ENCODE results near the gene VPS13D. TPM values are rescaled to one million over a fixed set of nuclear protein-coding genes. Genes with fewer than 3 reads are reported as not detected.

The VPS13D gene
- total and polyA plus RNA-seq, 2 experiments from 2014 or later, result 10.7 to 34.9 TPM

GRCh38 chr1:12446593-12446992, 216.8 kb downstream of the VPS13D start:
- H3K36me3 ChIP-seq (ENCODE audit: insufficient read depth), result no peaks in the 10 kb centered on the region
- no peaks in the 10 kb centered on the region for H3F3A ChIP-seq (replicated peaks; ENCODE audit: low read depth)
- ATAC-seq (no peak), DNase-seq (ENCODE audit: low spot score) (no peak)
- H3K36me3 Mint-ChIP-seq (ENCODE audit: low read depth), result peaks cover 3% of the 10 kb centered on the region; the same call in 1 of the 3 replicates
- H3K27ac Mint-ChIP-seq, result no peak overlapping the region
- H3K27me3 ChIP-seq (ENCODE audit: insufficient read depth), result no peaks in the 10 kb centered on the region
- no peak overlapping the region for H3K4me3 ChIP-seq
- no peaks in the 10 kb centered on the region for H3K27me3 Mint-ChIP-seq (ENCODE audit: insufficient read depth, low read depth, poor library complexity)
- H3K4me3 Mint-ChIP-seq, result no peak overlapping the region
- no peak for TF ChIP-seq REST (IDR thresholded peaks at IDR 0.05; ENCODE audit: unreplicated experiment)
- no peak for TF ChIP-seq NANOG (IDR thresholded peaks at IDR 0.05; ENCODE audit: borderline replicate concordance)
- no peak for TF ChIP-seq ZNF114 (CRISPR knock-in tag; IDR thresholded peaks at IDR 0.05)
- TF ChIP-seq ETS1 (IDR thresholded peaks at IDR 0.05), result no peak
- no peak for TF ChIP-seq ZNF462 (CRISPR knock-in tag; IDR thresholded peaks at IDR 0.05)
- TF ChIP-seq EZH2phosphoT487 (IDR thresholded peaks at IDR 0.05; ENCODE audit: unreplicated experiment), result no peak
- no peak for TF ChIP-seq EZH2 (IDR thresholded peaks at IDR 0.05; ENCODE audit: low read depth, unreplicated experiment)
- peaks cover 6% of the 10 kb centered on the region; the same call in 1 of the 2 replicates for H3K4me1 ChIP-seq (ENCODE audit: insufficient read depth)
- no peak overlapping the region for H3K4me2 ChIP-seq
- no peak overlapping the region for H2AFZ ChIP-seq
- H3K9me2 ChIP-seq (ENCODE audit: insufficient read depth), result no peaks in the 10 kb centered on the region
- H3K79me2 ChIP-seq (replicated peaks; ENCODE audit: insufficient read depth), result no peaks in the 10 kb centered on the region
- H3K27ac ChIP-seq (ENCODE audit: low read depth), result no peak overlapping the region
- 0 out of 2 replicates have a peak, but pooled peaks cover 2% of the 10 kb centered on the region for H4K20me1 ChIP-seq (replicated peaks; ENCODE audit: insufficient read depth)
- H3K4me1 Mint-ChIP-seq, result peaks cover 7% of the 10 kb centered on the region; the same call in 2 of the 3 replicates
- H3K9me3 Mint-ChIP-seq, result no peaks in the 10 kb centered on the region

Data from GM23338 (cell line).